Transverse colon (tissue), 3 donors: ENCODE data around the gene NWD2.

Experiments used
- EP300 ChIP-seq: sonication (generic); formaldehyde crosslinking; IDR thresholded peaks from one replicate; pipeline ENCODE4 v1.6.1; 2017; ENCODE audit warnings: antibody characterized with exemption, low read depth
- TF ChIP-seq, protein P1 (sequence below), 5 experiments: fragments of 200-600 bp in 3 of 5; fragments of 450-650 bp in 2 of 5; sonication (generic) in 3 of 5; IDR thresholded peaks; 1 replicate in 2 of 5; 2 replicates in 3 of 5; pipeline ENCODE4 v1.5.1; 2016 to 2017; ENCODE audit warnings: antibody characterized with exemption in 5 of 5, inconsistent platforms in 3 of 5, mild to moderate bottlenecking in 2 of 5, moderate library complexity in 1 of 5

DNA sequence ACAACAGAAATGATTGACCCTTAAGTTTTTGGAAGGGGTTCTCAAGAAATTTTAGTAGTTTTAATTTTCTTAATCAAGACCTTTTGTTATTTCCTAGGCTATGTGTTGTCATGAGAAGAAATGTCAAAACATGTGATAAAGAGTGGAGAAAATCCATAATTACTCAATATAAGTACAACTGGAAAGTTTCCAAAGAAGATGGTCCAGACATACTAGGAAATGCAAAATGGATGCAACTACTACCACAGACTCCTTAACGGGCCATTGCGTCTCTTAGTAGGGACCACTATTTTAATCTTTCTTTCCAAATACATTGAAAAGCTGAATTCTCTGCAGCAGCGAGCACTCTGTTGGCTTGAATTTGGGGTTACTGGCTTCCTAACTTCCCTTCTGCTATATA, 148.8 kb downstream of the NWD2 start:
- TF ChIP-seq, protein P1, sequence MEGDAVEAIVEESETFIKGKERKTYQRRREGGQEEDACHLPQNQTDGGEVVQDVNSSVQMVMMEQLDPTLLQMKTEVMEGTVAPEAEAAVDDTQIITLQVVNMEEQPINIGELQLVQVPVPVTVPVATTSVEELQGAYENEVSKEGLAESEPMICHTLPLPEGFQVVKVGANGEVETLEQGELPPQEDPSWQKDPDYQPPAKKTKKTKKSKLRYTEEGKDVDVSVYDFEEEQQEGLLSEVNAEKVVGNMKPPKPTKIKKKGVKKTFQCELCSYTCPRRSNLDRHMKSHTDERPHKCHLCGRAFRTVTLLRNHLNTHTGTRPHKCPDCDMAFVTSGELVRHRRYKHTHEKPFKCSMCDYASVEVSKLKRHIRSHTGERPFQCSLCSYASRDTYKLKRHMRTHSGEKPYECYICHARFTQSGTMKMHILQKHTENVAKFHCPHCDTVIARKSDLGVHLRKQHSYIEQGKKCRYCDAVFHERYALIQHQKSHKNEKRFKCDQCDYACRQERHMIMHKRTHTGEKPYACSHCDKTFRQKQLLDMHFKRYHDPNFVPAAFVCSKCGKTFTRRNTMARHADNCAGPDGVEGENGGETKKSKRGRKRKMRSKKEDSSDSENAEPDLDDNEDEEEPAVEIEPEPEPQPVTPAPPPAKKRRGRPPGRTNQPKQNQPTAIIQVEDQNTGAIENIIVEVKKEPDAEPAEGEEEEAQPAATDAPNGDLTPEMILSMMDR (IDR thresholded peaks at IDR 0.05), result no peak
- no peak for TF ChIP-seq EP300
